Rectal smooth muscle tissue (tissue), 1 donor: ENCODE measurements around the gene SLC12A6.

Experiments
- H3K27ac ChIP-seq: one replicate; pipeline ENCODE4 v1.7.0; 2013; ENCODE audit warnings: low read depth, low read length, inconsistent platforms
- H3K27me3 ChIP-seq: one replicate; pipeline ENCODE4 v1.7.0; 2013; ENCODE audit warnings: low read length; ENCODE audit not compliant: control insufficient read depth, insufficient read depth
- H3K36me3 ChIP-seq: one replicate; pipeline ENCODE4 v1.7.0; 2013; ENCODE audit warnings: low read length; ENCODE audit not compliant: control insufficient read depth, insufficient read depth
- H3K4me1 ChIP-seq: one replicate; pipeline ENCODE4 v1.7.0; 2013; ENCODE audit warnings: low read length; ENCODE audit not compliant: control insufficient read depth, insufficient read depth
- H3K4me3 ChIP-seq: one replicate; pipeline ENCODE4 v1.7.0; 2013; ENCODE audit warnings: low read length
- H3K9ac ChIP-seq: one replicate; pipeline ENCODE4 v1.7.0; 2013; ENCODE audit warnings: low read length

SLC12A6 gene

DNA sequence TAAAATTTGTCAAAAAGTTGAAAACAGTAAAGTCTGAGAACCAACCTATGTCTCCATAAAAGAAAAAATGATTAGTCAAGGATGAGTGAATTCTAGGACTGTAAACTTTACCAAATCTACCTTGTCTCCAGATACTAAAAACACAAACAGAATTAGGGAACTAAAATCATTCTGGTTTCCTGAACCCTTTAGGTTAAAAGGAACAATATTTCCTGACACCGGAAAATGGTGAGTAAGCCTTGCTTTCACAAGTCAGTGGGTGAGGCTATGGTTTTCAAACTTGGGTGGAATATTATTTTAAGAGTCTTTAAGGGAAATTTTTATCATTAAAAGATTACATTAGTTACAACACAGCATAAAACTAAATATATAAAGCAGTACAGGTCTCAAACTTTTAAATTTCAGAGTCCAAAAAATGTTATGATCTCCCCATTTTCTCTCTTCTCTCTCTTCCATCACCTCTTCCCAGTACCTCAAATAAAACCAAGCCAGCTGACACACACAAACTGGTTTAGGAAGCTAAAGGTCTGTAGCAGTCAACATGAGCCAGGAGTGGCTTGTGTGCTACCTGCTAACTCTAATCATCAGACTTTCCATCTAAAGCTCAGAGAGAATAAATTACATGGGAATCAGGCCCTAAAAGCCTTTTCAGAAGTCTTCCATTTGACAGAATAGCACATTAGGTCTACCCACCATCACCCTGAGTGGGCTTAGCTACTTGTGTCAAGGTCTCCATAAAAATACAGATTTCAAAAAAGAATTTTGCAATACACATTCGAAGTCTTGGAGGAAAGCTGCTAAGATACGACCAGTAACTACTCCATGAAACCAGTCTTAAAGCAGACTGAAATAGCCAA is 2.2 kb downstream of the SLC12A6 start:
- H3K4me3 ChIP-seq: peak overlapping the region; percentile 33
- H3K27ac ChIP-seq: no peak overlapping the region
- no peaks in the 10 kb centered on the region for H3K27me3 ChIP-seq
- H3K9ac ChIP-seq: no peak overlapping the region
- peaks cover 3% of the 10 kb centered on the region for H3K4me1 ChIP-seq
- H3K36me3 ChIP-seq: no peaks in the 10 kb centered on the region

DNA sequence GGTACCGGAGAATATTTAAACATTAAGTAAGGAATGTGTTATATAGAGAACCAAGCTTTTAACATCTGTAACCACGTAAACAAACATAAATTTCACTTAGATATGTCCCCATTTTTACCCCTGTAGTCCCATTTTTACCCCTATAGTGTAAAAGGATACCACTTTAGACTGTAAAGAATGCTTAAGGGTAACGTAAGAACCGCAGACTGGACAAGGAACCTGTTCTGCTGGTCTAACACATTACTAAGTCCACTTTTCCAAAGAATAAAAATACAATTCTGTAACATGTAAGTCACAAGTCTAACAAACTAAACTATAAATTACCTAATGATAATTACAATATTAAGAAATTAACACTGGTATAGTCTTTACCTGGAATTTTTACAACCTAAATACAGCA is 2.9 kb downstream of the SLC12A6 start:
- Histone ChIP-seq H3K9ac (no peak overlapping the region), H3K27ac (no peak overlapping the region), H3K4me1 (peaks cover 3% of the 10 kb centered on the region), H3K27me3 (no peaks in the 10 kb centered on the region), H3K4me3 (no peak overlapping the region), H3K36me3 (no peaks in the 10 kb centered on the region)

DNA sequence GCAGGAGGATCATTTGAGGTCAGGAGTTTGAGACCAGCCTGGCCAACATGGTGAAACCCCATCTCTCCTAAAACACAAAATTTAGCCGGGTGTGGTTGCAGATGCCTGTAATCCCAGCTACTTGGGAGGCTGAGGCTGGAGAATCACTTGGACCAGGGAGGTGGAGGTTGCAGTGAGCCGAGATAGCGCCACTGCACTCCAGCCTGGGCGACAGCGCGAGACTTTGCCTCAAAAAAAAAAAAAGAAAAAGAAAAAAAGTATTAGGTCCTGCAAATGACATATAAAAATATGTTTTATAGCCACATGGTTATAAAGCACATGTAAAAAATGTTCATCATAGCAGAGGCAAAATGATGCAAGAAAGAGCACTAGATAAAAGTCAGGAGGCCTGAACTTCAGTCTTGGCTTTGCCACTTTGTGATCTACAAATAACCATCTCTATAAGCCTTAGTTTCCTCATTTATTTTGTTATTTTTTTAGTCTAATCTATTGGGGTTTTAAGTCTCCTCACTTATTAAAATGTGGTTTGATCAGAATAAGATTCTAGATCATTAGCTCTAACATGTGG is 4.9 kb downstream of the SLC12A6 start:
- no peaks in the 10 kb centered on the region for H3K4me1 ChIP-seq
- H3K27me3 ChIP-seq: no peaks in the 10 kb centered on the region
- no peak overlapping the region for H3K9ac ChIP-seq
- H3K36me3 ChIP-seq: no peaks in the 10 kb centered on the region
- no peak overlapping the region for H3K27ac ChIP-seq
- no peak overlapping the region for H3K4me3 ChIP-seq

DNA sequence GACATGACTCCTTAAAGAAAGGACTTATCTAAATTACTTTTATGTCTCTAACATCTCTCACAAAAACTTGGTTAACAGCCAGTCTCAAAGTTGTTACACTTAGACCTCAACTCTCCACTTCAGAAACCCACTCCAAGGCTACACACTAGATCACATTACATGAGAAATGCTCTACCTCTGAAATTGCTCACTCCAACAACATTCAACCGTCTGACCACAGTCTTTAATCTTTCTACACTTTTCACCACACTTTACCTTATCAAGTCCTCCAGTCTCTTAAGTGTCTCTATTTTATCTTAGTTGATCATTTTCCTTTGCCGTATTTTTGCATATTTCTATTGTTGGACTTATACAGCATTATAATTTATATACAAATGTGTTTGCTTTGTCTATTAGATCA is 5.8 kb downstream of the SLC12A6 start:
- Histone ChIP-seq H3K27ac (no peak overlapping the region), H3K4me1 (no peaks in the 10 kb centered on the region), H3K9ac (no peak overlapping the region), H3K36me3 (no peaks in the 10 kb centered on the region), H3K4me3 (no peak overlapping the region), H3K27me3 (no peaks in the 10 kb centered on the region)

DNA sequence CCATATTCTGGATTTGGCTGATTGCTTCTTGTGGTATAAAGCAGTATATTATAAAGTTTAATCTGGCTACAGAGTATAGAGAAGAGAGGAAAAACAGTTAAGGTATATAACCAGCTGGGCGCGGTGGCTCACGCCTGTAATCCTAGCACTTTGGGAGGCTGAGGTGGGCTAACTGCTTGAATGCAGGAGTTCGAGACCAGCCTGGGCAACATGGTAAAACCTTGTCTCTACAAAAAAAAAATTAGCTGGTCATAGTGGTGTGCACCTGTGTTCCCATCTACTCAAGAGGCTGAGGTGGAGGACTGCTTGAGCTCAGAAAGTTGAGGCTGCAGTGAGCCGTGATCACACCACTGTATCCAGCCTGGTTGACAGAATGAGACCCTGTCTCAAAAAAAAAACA is 7.3 kb downstream of the SLC12A6 start:
- Histone ChIP-seq H3K4me1 (no peaks in the 10 kb centered on the region), H3K27ac (no peak overlapping the region)

DNA sequence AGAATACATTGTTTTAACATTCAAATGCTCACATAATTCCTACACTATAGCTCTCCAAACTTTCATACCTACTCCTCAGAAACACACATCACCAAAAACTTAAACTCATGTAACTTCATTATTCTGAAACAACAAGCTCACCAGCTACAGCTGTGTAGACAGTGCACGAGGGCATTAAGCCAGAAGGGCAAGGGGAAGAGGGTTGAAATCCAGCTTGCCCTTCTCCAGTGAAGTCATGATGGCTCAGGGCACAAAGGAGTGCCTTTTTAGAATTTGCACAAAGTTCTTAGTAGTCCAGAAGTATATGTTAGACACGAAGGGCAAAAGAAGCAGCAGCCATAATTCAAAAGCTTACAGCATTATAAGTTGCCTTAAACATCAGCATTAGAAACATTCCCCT is 8.6 kb downstream of the SLC12A6 start:
- no peaks in the 10 kb centered on the region for H3K4me1 ChIP-seq
- no peak overlapping the region for H3K27ac ChIP-seq
- no peak overlapping the region for H3K9ac ChIP-seq
- no peaks in the 10 kb centered on the region for H3K36me3 ChIP-seq
- no peak overlapping the region for H3K4me3 ChIP-seq
- H3K27me3 ChIP-seq: no peaks in the 10 kb centered on the region

More for the DNA sequence above, 7.3 kb downstream of the SLC12A6 start:
- Histone ChIP-seq H3K36me3 (no peaks in the 10 kb centered on the region), H3K9ac (no peak overlapping the region), H3K4me3 (no peak overlapping the region), H3K27me3 (no peaks in the 10 kb centered on the region)

DNA sequence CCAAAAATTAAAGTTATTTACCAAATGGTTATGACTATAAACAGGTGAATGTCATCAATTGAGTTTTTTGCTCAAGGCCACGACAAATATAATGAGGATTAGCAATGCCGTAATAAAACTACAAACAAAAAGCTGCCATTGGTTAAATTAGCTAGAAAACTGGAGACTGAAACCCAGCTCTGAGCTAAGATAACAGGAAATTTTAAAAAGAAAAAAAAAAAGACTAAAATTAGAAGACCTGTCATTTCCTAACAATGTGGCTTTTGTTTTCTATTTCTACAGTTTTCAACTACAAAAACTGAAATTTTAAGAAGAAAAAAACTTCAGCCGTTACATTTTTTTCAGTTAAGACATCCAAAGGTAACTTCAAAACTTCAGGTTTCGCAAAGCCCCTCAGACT is 9.7 kb downstream of the SLC12A6 start:
- no peaks in the 10 kb centered on the region for H3K36me3 ChIP-seq
- H3K9ac ChIP-seq: no peak overlapping the region
- no peaks in the 10 kb centered on the region for H3K4me1 ChIP-seq
- no peaks in the 10 kb centered on the region for H3K27me3 ChIP-seq
- H3K27ac ChIP-seq: no peak overlapping the region
- no peak overlapping the region for H3K4me3 ChIP-seq

DNA sequence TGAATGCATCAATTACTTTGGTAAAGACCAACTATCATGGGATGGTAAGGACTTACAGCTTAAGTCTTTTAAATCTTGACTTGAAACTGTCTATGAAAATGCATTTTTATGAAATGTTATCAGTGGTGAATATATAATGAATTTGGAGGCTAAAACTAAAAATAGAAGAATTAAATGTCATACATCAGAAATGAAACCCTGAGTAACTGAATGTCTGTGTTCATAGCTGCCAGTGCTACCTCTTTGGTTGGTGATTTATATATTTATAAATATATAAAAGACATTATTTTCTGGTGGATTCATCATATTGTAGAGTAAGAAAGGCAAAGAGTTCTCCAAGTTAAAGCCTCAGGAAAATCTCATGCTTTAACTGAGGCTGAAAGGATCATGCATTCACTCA is 12.2 kb downstream of the SLC12A6 start:
- no peak overlapping the region for H3K27ac ChIP-seq
- no peaks in the 10 kb centered on the region for H3K27me3 ChIP-seq
- H3K9ac ChIP-seq: no peak overlapping the region
- H3K4me3 ChIP-seq: no peak overlapping the region
- no peaks in the 10 kb centered on the region for H3K36me3 ChIP-seq
- H3K4me1 ChIP-seq: no peaks in the 10 kb centered on the region

DNA sequence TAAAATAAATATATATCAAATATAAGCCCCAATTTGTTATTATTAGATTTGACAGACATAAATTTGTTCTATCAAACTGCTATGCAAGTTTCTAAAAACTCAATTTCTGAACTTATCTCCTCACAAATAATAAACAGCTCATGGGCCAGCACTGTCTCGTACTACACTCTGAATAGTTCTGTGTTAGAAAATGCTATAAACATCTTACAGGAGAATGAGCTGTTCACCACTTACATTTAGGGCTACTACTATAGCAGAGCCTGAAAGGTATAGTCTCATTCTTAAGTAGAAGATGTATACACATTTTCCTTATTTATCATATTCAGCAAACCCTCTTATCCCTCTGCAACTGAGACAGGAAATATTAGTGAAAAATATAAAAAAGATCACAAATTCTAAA is 12.6 kb downstream of the SLC12A6 start:
- no peaks in the 10 kb centered on the region for H3K4me1 ChIP-seq
- no peak overlapping the region for H3K27ac ChIP-seq
- no peak overlapping the region for H3K4me3 ChIP-seq
- no peaks in the 10 kb centered on the region for H3K27me3 ChIP-seq
- H3K9ac ChIP-seq: no peak overlapping the region
- H3K36me3 ChIP-seq: no peaks in the 10 kb centered on the region

DNA sequence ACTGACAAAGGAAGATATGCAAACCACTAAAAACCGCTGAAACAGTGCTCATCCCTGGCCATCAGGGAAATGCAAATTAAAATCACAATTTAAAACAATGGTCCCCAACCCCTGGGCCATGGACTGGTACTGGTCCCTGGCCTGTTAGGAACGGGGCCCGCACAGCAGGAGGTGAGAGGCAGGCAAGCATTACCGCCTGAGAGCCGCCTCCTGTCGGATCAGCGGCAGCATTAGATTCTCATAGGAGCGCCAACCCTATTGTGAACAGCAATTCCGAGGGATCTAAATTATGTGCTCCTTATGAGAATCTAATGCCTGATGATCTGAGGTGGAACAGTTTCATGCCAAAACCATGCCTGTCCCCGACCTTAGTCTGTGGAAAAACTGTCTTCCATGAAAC is 14.4 kb downstream of the SLC12A6 start:
- Histone ChIP-seq H3K9ac (no peak overlapping the region), H3K4me3 (no peak overlapping the region)

DNA sequence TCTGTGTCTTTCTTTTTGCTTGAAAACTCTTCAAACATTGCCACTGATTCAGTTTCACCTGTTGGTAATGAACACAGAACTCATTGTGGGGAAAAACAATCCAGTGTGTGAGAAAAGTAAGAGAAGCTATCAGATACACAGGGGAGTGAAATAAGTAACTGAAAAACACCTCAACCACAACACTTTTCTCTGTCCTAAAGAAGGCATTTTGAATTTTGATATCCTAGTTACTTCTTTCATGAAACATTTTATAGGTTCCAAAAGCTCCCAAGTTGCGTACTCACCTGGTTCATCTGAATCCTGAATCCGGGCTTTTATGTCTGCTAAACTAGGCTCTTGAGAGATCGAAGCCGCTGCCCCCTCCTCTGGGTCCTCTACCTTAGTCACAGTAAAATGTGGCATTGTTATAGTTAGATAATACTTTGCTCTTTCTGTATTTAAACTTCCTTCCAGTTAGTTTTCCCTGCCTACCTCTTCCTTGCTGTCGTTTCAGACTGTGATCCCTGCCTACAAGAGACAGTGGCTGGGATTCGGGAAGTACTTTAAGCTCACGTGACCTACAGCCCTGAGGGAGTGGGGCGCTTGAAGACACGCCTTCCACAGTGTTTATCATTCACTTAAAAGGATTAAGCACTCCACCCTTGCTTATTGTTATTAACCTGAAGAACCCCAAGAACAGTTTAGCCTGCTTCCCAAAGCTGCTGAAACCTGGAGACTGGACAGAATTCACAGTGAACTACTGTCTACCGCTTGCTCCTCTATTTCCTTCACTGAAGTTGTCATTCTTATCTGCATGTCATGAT is 19.1 kb downstream of the SLC12A6 start:
- Histone ChIP-seq H3K4me1 (no peaks in the 10 kb centered on the region), H3K27ac (peak overlapping the region; percentile 43), H3K9ac (peak overlapping the region; percentile 32)

More for the DNA sequence above, 14.4 kb downstream of the SLC12A6 start:
- no peaks in the 10 kb centered on the region for H3K4me1 ChIP-seq
- no peaks in the 10 kb centered on the region for H3K27me3 ChIP-seq
- no peaks in the 10 kb centered on the region for H3K36me3 ChIP-seq
- H3K27ac ChIP-seq: no peak overlapping the region

More for the DNA sequence above, 19.1 kb downstream of the SLC12A6 start:
- Histone ChIP-seq H3K4me3 (peak overlapping the region; percentile 84), H3K36me3 (no peaks in the 10 kb centered on the region), H3K27me3 (no peaks in the 10 kb centered on the region)
